Measurements from ENCODE around the gene UPP2.

DNA sequence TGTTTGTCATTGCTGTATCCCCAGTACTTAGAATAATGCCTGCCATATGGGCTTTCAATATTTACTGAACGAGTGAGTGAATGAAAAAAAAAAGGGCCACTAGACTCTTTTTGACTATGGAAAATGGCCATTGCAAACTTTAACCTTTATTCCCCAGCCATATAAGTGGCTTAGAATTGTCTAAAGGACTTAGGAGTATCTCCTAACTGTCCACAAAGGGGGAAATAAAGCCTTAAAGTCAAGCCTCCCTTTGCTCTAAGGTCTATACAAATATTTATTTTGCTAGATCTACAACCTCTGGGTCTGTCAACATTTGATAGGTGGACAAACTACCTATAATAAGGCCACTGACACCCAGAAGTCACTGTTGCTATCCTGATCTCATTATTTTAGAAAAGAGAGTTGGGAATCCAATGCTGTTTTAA is 25.7 kb downstream of the UPP2 start:
- TF ChIP-seq, protein P1, sequence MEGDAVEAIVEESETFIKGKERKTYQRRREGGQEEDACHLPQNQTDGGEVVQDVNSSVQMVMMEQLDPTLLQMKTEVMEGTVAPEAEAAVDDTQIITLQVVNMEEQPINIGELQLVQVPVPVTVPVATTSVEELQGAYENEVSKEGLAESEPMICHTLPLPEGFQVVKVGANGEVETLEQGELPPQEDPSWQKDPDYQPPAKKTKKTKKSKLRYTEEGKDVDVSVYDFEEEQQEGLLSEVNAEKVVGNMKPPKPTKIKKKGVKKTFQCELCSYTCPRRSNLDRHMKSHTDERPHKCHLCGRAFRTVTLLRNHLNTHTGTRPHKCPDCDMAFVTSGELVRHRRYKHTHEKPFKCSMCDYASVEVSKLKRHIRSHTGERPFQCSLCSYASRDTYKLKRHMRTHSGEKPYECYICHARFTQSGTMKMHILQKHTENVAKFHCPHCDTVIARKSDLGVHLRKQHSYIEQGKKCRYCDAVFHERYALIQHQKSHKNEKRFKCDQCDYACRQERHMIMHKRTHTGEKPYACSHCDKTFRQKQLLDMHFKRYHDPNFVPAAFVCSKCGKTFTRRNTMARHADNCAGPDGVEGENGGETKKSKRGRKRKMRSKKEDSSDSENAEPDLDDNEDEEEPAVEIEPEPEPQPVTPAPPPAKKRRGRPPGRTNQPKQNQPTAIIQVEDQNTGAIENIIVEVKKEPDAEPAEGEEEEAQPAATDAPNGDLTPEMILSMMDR (IDR thresholded peaks at IDR 0.05 in 4 of 5, conservative IDR thresholded peaks at IDR 0.05 in 1 of 5) = no peak
- no peak for TF ChIP-seq POLR2A (IDR thresholded peaks at IDR 0.05)

All from gastrocnemius medialis (tissue), 4 donors.